H1 (cell line): ENCODE results near the gene GFAP.

Experiments
- PHF8 ChIP-seq: fragments of 200-600 bp; sonication (generic); conservative IDR thresholded peaks from 2 replicates; pipeline ENCODE4 v1.7.1; 2012; ENCODE audit warnings: low read depth, mild to moderate bottlenecking, inconsistent platforms, low read length, moderate library complexity
- TBP ChIP-seq: IDR thresholded peaks from 2 replicates; pipeline ENCODE4 v1.6.1; 2011; ENCODE audit warnings: low read depth, low read length, improper control_type of control experiment

DNA sequence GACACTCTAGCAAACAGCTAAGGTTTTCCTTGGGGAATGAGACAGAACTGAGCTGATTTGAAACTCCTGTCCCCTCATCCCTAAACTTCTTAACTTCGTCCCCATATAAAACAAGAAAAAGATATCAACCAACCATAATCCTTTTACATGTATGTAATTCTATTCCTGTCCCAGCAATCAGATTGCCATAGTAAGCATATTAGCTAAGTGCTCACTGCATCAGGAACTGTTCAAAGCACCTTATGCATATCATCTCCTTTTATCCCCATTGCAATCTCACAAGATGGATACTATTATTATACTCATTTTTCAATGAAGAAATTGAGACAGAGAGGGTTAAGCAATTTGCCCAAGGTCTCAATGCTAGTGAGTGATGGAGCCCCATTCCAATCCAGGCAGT lies 25.5 kb upstream of the GFAP start:
- TF ChIP-seq PHF8 (no peak), TBP (no peak)
